GM19467 (cell line): ENCODE results near the gene TOP1.

Source experiments
- ATAC-seq: cut with Tn5 transposase; IDR thresholded peaks from one replicate; pipeline ENCODE4 v1.9.1; 2021; ENCODE audit warnings: mild to moderate bottlenecking, moderate library complexity; ENCODE audit not compliant: unreplicated experiment

The TOP1 gene

DNA sequence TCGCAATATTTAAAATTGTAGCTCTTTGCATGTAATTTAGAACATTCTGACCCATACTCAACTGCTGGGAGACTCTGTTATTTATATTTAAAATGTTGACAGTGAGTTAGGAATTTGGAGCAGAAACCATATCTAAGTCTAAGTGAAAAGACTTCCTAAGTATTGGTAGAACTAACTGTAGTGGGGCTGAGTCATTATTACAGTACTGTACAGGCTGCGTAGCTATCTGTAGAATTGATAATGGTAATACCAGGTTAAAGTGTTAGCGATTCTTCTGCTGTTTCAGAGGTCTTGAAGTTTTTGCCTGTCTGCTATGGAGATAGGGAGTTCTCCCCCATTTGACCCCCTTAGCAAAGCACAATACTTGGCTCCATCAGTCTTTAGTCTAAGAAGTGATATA is 3.6 kb downstream of the TOP1 start:
- no peak for ATAC-seq

DNA sequence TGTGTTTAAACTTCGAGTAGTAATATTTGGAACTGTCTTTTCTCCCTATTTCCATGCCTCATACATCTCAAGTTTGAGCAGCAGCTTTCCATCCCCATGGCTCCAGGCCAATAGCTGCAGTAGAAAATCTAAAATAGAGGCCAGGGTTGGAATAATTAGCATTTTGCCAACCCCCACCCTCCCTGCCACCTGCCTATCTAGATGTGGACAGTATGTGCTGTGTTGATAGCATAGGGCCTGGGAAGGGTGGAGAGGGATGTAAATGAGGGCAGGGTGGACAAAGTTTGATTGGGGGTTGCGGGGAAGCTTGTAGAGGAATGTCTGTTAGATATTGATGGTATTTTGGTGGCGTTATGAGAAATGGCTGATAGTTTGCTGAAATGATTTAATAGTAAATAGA is 5.6 kb downstream of the TOP1 start:
- ATAC-seq: no peak

DNA sequence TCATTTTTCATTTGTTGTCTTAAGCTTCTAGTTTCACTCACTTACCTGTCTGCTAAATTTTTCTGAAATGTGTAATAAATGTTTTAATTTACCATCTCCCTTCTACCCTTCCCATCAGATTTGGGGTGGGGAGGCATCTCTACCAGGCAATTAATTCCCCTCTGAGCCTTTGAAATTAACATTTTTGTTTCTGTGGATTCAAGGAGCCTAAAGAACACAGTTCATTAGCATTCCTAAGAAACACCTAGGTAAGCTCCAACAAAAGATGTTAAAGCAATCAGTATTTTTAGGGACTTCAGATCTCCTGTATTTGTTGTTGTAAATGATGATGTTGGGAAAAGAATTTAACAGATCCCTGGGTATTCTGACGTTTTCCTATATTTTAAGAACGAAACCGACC is 6.6 kb downstream of the TOP1 start:
- no peak for ATAC-seq

DNA sequence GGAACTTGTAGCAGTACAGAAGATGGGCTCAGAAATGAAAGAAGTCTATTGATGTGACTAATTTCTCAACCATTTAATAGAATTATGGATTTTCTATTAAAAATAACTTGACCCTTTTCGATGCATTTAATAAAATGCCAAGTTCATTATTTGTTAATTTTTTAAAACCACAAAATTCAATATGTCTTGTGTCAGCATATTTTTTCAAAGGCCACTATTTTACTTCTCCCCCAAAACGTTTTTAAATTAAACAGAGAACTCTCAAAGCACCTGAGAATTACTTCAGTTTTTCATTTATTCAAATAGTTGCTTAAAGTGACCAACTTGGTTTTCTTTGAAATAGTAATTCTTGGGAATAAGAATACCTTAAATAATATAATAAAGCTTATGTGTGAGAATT is 8.6 kb downstream of the TOP1 start:
- no peak for ATAC-seq

DNA sequence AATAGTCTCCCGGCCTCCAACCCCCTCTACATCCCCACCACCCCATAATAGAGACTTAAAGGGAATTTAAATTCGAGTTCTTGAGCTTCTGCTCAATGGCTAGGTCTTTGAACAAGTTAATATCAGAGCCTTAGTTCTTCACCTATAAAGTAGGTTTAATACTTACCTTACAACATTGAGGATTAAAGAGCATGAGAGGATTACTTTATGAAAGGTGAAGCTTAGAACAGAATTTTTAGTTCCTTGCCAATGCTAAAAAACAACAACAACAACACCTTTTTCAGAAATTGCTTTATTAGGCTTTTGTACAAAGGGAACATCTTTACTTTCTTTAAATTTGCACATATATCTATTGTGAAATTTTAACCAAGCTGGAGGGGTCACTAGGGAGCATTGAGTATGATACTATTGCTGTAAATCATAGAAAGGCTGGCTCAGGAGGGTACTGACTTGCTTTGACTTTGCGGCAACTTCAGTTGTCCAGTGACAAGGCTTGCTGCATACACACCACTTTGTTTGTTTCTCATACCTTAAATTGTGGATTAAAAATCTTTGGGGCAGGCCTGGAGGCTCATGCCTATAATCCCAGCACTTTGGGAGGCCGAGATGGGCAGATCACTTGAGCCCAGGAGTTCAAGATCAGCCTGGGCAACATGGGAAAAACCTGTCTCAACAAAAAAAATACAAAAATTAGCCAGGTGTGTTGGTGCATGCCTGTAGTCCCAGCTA is 9.7 kb downstream of the TOP1 start:
- ATAC-seq: no peak

DNA sequence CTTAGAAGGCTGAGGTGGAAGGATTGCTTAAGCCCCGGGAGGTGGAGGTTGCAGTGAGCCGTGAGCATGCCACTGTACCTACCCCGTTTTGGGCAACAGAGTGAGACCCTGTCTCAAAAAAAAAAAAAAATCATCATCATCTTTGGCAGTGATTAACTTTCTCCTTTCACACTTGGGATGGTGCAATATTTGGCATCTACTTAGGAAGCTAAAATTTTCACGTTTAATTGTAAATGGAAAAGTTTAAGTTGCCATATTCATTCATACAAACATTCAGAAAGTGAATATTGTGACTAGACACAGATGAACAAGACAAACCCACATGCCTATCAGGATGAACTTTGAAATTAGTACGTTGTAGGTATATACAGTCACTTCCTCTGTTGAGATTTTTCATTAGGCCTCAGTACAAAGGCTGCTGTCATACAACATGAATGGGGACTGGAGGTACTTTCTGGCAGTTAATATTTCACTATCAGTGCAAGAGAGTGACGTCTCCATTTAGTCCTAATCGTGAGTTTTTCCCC is 10.3 kb downstream of the TOP1 start:
- ATAC-seq: no peak

DNA sequence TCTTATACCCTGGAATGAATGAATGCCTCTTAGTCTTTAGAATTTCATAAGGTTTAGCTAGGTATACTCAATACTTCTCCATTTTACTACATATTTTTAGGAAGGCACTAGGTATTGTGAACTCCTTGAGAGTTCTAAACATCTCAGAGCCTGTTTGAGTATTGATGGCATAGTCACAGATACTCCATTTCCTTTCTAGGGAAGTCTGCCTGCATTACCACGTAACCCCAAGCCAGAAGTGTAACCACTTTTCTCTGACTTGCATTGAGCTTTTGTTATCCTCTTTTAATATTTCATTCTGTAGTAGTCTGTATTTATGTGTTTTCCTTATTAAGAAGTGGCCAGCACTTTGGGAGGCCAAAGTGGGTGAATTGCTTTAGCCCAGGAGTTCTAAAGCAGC is 12.2 kb downstream of the TOP1 start:
- ATAC-seq: no peak

DNA sequence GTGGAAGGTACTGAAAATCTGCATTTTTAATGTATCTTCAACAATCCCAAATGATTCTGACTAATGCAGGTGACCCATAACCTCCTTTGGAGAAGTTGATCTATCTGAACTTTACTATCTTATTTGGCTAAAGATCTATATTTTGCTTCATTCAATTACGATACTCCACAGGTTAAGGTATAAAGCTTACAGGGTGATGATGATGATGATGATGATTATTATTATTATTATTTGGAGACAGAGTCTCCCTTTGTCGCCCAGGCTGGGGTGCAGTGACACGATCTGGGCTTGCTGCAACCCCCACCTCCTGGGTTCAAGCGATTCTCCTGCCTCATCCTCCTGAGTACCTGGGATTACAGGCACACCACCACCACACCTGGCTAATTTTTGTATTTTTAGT is 13.1 kb downstream of the TOP1 start:
- ATAC-seq: no peak

DNA sequence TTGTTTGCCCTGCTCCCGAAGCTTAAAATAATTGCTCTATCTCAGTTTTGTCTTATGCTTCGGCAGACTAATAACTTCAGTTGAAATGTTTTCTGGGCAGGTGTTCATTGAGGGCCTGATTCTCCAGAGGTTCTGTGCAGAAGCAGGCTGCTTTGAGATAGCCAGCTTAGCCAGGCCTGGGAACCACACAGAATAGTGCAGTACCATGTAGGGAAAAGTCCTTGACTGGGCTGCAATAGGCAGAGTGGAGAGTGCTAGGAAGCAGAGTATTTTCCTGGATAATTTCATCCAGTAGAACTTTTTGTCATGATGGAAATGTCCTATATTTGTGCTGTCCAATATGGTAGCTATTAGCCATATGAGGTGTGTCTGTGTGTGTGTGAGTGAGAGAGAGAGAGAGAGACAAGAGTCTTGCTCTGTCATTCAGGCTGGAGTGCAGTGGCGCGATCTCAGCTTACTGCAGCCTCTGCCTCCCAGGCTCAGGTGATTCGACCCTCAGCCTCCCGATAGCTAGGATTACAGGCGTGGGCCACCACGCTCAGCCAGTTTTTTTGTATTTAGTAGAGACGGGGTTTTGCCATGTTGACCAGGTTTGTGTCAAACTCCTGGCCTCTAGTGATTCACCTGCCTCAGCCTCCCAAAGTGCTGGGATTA is 15.9 kb downstream of the TOP1 start:
- ATAC-seq: no peak

DNA sequence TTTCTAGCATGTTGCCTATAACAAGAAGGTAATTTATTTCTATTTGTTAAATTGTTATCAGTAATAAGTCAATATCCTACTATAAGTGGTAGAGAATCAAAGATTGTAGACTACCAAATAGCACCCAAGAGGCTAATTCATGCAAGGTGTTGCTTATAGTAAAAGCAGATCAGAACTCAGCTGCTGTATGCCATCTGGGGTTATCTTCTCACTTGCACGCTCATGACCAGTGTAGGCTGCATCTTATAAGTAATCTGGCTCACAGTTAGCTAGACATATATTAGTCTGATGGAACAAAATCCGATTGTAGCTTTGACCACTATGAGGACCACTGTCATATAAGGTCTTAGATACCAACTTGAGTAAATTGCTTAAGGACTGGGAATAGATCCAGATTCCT is 17.0 kb downstream of the TOP1 start:
- no peak for ATAC-seq

DNA sequence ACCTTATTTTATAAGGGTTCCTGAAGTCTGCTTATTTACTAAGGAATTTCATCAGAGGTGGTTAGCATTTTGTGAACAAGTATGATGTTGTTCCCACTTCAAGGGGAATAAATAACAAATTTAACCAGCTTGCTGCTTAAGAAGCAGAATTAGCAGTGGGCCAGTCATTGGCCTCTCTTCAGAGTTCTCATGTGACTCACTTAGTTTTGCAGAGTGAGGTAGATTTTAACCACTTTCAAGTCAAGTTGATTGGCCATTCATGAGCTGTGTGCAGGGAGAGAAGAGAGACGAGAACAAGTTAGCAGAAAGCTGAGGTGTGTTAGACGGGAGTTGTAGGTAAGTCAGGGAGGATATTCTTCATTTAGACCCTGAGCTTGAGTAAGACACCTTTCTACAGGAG is 18.1 kb downstream of the TOP1 start:
- no peak for ATAC-seq

DNA sequence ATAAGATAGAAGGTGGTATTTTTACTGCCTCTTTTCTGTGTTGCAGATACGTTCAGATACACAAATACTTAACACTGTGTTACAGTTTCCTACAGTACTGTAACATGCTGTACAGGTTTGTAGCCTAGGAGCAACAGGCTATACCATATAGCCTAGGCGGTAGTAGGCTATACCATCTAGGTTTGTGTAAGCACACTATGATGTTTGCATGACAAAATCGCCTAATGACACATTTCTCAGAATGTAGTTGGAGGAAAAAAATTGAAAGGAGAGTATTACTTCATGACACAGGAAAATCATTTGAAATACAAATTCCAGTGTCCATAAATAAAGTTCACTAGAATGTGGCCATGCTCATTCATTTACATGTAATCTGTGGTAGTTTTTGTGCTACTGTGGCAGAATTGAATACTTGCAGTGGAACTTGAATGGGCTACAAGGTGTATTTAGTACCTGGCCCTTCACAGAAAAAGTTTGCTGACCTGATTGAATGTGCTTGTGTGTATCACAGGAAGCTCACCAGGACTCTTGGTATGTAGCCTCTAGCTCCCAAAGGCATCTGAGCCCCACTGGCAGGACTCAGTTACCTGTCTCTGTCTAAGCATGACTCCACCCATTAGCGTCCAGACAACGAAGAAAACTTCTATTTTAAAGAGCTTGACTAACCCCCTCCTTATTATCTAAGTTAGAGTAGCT is 18.8 kb downstream of the TOP1 start:
- no peak for ATAC-seq

DNA sequence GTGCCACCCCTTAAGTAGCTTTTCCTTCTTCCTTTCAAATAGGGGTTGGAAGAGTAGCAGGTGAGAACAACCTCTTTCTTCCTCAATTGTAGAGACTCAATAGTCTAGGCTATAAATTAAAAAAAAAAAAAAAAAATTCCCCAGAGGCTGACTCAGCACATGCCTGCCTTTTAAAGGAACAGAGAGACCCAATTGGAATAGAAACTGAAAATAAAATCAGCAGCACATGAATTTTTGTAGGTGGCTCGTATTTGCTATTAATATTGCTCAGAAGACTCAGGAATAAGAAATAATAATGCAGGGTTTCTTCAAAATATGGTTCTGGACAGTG is 19.3 kb downstream of the TOP1 start:
- ATAC-seq: no peak

DNA sequence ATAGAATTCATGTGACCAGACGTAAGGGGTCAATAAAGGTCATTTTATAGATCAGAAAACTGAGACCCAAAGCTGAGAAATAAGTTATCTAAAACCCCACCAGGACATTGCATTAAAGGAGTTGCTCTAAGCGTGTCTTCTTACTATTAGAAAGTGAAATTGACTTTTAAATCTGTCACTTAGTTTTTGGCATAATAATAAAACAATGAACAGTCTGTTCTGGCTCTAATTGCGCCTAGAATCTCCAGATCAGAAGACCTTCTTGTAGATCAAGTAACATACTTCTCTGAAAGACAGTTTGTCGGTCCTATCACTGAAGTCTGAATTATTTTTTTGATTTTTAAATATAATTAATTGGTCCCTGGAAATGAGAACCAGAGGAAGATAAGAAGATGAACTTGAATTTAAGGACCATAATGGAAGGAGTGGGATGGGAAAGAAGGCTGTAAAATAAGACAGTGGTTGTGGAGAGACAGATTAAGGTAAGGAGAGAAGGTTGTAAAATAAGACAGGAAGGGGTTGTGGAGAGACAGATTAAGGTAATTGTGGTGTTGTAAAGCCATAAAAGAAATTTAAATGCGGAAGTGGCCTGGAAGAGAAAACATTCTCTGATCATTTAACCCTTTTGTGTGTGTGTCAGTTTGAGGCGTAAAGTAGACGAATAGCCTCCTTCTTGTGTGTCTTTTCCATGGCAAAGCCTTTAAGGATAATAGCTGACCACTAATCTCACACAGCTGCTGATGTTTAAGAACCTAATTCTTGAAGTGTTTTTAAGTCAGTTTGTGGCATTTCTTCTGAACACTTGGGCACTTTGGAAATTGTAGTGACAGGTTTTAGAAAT is 20.1 kb downstream of the TOP1 start:
- no peak for ATAC-seq

DNA sequence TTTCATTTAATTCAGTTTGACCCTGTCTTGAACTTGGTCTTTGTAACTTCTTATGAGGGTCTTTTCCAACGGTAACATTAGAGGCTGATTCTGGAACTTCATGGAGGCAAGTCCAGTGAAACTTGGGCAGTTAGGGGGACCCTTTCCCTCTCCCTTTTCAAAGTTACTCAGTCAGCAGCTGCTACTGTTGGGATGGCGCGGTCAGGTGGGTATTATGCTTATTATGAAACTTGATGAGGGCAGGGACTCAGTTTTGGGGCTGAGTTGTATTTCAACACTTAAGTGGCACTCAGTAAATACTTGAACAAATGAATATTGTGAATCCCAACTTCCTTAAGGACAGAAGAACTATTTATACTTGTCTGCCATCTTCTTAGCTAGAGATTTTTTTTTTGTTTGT is 20.8 kb downstream of the TOP1 start:
- no peak for ATAC-seq

DNA sequence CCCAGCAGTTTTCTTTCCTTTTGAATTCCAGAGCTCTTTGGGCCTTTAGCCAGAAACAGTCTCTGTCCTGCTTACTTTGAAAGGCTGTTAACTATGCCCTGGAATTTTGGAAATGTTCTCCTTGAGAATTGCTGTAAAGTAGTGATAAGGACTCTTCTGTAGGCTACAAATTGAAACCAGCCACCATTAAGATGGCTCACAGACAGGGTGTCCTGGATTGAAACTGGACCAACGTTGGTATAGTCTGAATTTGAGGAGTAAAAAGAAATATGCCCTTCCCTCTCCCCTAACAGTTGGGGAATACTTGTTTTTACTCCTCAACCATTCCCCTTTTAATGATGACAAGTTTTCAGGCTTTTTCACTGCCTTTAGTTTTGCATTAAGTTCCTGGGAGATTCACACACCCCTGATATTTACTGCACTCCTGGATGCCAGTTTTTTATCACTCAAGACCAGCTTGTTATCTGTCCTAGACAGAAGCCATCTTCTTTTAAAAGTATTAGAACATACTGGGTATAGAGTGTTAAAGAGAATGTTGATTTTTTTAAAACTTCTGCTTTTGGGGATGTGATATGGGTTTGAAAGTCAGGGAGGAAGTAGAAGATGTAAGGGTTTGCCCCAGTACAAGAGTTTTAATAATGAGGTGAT is 21.9 kb downstream of the TOP1 start:
- no peak for ATAC-seq

DNA sequence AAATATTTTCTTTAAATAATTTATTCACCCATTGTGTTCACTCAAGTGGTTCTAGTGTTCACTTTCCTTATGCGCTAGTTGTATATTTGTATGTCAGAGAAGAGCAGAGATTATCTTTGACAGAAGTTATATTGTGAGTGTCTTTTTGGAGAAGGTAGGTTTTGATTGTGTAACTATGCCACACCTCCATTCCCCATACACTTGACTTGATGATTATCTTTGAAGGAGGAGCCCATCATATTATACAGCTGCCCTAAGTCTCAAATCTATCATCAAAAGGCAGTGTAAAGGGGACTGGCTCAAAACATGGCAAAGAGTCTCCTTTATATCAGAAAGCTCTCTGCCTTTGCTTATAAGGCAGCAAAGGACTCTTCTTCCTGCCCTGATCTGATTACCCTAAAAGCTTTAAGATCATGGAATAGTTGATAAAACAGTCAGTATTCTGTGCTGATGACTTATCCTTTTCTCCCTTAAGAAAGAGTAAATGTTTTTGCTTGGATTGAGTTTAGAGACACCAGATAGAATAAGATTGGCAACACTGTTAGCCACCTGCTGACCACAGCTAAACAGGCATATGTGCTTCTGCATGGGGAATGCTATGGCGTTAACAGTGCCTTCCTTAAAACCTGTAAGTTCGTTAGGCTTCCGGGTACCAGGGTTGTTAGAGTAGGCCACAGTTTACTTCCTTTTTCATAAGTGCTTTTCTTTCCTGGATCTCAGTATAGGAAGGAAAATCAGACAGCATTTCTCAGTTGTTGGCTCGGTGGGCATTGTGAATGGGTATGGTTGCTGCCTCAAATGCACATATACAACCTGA is 22.6 kb downstream of the TOP1 start:
- ATAC-seq: no peak

DNA sequence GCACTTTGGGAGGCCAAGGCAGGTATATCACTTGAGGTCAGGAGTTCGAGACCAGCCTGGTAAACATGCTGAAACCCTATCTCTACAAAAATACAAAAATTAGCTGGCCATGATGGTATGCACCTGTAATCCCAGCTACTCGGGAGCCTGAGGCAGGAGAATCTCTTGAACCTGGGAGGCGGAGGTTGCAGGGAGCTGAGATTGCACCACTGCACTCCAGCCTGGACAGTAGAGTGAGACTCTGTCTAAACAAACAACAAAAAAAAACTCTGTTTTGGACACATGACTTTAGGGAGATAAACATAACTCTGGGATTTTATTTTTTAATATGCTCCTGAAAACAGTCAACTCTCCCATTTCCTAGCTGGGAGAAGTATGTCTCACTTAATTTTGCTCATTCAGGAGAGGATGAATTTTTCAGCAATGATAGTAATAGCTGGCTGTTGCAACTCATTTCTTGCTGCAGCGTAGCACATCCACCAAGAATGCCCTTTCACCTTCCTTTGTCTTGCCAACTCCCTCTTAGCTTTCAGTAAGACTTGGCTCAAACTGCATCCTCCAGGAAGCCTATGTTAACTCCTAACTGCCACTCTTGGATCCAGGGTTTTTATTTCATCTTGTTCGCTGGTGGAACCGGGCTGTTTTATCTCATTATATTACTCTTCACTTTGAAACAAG is 24.3 kb downstream of the TOP1 start:
- ATAC-seq: no peak

DNA sequence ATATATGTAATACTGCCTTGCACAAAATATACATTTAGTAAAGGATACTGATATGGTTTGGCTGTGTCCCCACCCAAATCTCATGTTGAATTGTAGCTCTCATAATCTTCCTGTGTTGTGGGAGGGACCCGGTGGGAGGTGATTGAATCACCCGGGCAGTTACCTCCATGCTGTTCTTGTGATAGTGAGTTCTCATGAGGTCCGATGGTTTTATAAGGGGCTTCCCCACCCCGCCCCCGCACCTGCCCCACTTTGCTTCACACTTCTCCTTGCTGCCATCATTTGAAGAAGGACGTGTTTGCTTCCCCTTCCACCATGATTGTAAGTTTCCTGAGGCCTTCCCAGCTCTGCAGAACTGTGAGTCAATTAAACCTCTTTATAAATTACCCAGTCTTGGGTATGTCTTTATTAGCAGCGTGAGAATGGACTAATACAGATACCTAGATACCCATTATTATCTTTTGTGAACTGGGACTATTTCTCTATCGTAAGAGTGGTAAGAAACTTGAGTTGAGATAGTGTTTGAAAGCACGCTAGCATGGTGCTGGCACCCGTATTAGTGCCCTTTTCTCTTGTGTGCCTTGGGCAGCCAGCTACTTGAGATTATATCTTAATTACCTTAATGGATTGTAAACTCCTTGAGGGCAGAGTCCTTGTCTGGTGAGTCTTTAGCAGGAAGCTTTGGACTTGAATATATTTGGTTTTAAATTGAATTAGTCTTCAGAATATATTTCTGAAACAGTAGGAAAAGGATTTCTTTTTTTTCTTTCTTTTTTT is 25.6 kb downstream of the TOP1 start:
- no peak for ATAC-seq
